WTC11 (cell line): ENCODE measurements around the gene C2orf49. TPM values are rescaled to one million over a fixed set of nuclear protein-coding genes. Genes with fewer than 3 reads are reported as not detected.

Source experiments
- ATAC-seq: fragments of 200-7000 bp; cut with Tn5 transposase; 2 replicates; pipeline ENCODE4 v1.10.0; 2021; ENCODE audit warnings: mild to moderate bottlenecking, moderate library complexity
- CTCF ChIA-PET: fragments of 300-600 bp; sonication (Branson Sonifier 250); formaldehyde crosslinking; loops from one replicate; lab custom pipeline; 2021; ENCODE audit warnings: antibody characterized with exemption; lab: Charles Lee
- POLR2A ChIA-PET: fragments of 350-600 bp; sonication (Branson Sonifier 250); formaldehyde crosslinking; loops from one replicate; lab custom pipeline; 2021; ENCODE audit warnings: antibody characterized with exemption; lab: Charles Lee
- DNase-seq: peaks from one replicate; pipeline ENCODE4 v3.0.0; 2021; ENCODE audit warnings: low spot score
- H3K27ac Mint-ChIP-seq: 2 replicates; pipeline ENCODE4 v1.8.0; 2021; ENCODE audit warnings: mixed read lengths
- H3K27me3 Mint-ChIP-seq: 2 replicates; pipeline ENCODE4 v1.8.0; 2021; ENCODE audit warnings: low read depth, mild to moderate bottlenecking, moderate library complexity, mixed read lengths
- H3K36me3 Mint-ChIP-seq: 2 replicates; pipeline ENCODE4 v1.8.0; 2021; ENCODE audit warnings: mixed read lengths
- H3K4me1 Mint-ChIP-seq: 2 replicates; pipeline ENCODE4 v1.8.0; 2022; ENCODE audit warnings: mixed read lengths
- H3K4me3 Mint-ChIP-seq: 2 replicates; pipeline ENCODE4 v1.8.0; 2021; ENCODE audit warnings: mild to moderate bottlenecking, moderate library complexity, mixed read lengths
- H3K9me3 Mint-ChIP-seq: 2 replicates; pipeline ENCODE4 v1.8.0; 2021; ENCODE audit warnings: mixed read lengths
- ARID4B ChIP-seq: sonication (generic); formaldehyde crosslinking; IDR thresholded peaks from 2 replicates; pipeline ENCODE4 v1.8.0; 2023; ENCODE audit warnings: missing genetic modification reagents, mild to moderate bottlenecking, borderline replicate concordance
- ATF2 ChIP-seq: sonication (generic); formaldehyde crosslinking; IDR thresholded peaks from 2 replicates; pipeline ENCODE4 v1.8.1; 2022; ENCODE audit warnings: low read depth, missing genetic modification reagents, borderline replicate concordance
- ETV6 ChIP-seq: sonication (generic); formaldehyde crosslinking; IDR thresholded peaks from 2 replicates; pipeline ENCODE4 v1.8.1; 2022; ENCODE audit warnings: mild to moderate bottlenecking, missing genetic modification reagents
- FOXP1 ChIP-seq: sonication (generic); formaldehyde crosslinking; IDR thresholded peaks from 2 replicates; pipeline ENCODE4 v1.8.0; 2022; ENCODE audit warnings: missing genetic modification reagents, mild to moderate bottlenecking, moderate library complexity, borderline replicate concordance
- FOXP4 ChIP-seq: sonication (generic); formaldehyde crosslinking; IDR thresholded peaks from 2 replicates; pipeline ENCODE4 v1.8.0; 2022; ENCODE audit warnings: mild to moderate bottlenecking, missing genetic modification reagents
- GTF2I ChIP-seq: fragments of 250-450 bp; sonication (Bioruptor Pico); conservative IDR thresholded peaks from 2 replicates; pipeline ENCODE4 v1.4.0; 2021; ENCODE audit warnings: mild to moderate bottlenecking
- HMGXB4 ChIP-seq: sonication (generic); formaldehyde crosslinking; IDR thresholded peaks from 2 replicates; pipeline ENCODE4 v1.8.1; 2023; ENCODE audit warnings: mild to moderate bottlenecking, moderate library complexity, missing genetic modification reagents
- IRF1 ChIP-seq: sonication (generic); formaldehyde crosslinking; IDR thresholded peaks from 2 replicates; pipeline ENCODE4 v1.8.0; 2023; ENCODE audit warnings: missing genetic modification reagents
- IRF2 ChIP-seq: sonication (generic); formaldehyde crosslinking; IDR thresholded peaks from 2 replicates; pipeline ENCODE4 v1.8.0; 2022; ENCODE audit warnings: low read depth, missing genetic modification reagents, borderline replicate concordance
- MYBL2 ChIP-seq: sonication (generic); formaldehyde crosslinking; IDR thresholded peaks from 2 replicates; pipeline ENCODE4 v1.8.1; 2023; ENCODE audit warnings: mild to moderate bottlenecking, moderate library complexity, missing genetic modification reagents
- NFATC4 ChIP-seq: fragments of 250-450 bp; sonication (Bioruptor Pico); IDR thresholded peaks from 2 replicates; pipeline ENCODE4 v1.9.0; 2021; ENCODE audit warnings: mild to moderate bottlenecking
- NFE2L1 ChIP-seq: sonication (generic); formaldehyde crosslinking; IDR thresholded peaks from 2 replicates; pipeline ENCODE4 v1.8.1; 2023; ENCODE audit warnings: missing genetic modification reagents
- SP1 ChIP-seq: sonication (generic); formaldehyde crosslinking; conservative IDR thresholded peaks from 2 replicates; pipeline ENCODE4 v1.8.1; 2022; ENCODE audit warnings: missing genetic modification reagents
- ZBTB43 ChIP-seq: sonication (generic); formaldehyde crosslinking; IDR thresholded peaks from 2 replicates; pipeline ENCODE4 v1.8.1; 2023; ENCODE audit warnings: mild to moderate bottlenecking, missing genetic modification reagents
- ZNF121 ChIP-seq: sonication (generic); formaldehyde crosslinking; IDR thresholded peaks from 2 replicates; pipeline ENCODE4 v1.8.0; 2023; ENCODE audit warnings: missing genetic modification reagents
- ZNF219 ChIP-seq: sonication (generic); formaldehyde crosslinking; IDR thresholded peaks from 2 replicates; pipeline ENCODE4 v1.8.0; 2023; ENCODE audit warnings: missing genetic modification reagents, mild to moderate bottlenecking, borderline replicate concordance
- ZNF317 ChIP-seq: sonication (generic); formaldehyde crosslinking; IDR thresholded peaks from 2 replicates; pipeline ENCODE4 v1.8.1; 2023; ENCODE audit warnings: low read depth, mild to moderate bottlenecking, moderate library complexity, missing genetic modification reagents, borderline replicate concordance
- ZNF396 ChIP-seq: fragments of 250-450 bp; sonication (Bioruptor Pico); IDR thresholded peaks from 2 replicates; pipeline ENCODE4 v1.8.0; 2021; ENCODE audit warnings: mild to moderate bottlenecking, moderate library complexity, borderline replicate concordance
- ZNF425 ChIP-seq: fragments of 250-450 bp; sonication (Bioruptor Pico); conservative IDR thresholded peaks from 2 replicates; pipeline ENCODE4 v1.9.0; 2021; ENCODE audit warnings: mild to moderate bottlenecking
- ZNF512 ChIP-seq: sonication (generic); formaldehyde crosslinking; IDR thresholded peaks from 2 replicates; pipeline ENCODE4 v1.8.1; 2022; ENCODE audit warnings: missing genetic modification reagents, borderline replicate concordance
- total RNA-seq: library from RNA; stranded (reverse); gene quantifications from 3 replicates; pipeline ENCODE4 v1.2.3, GENCODE V29; 2021

The C2orf49 gene
- total RNA-seq, 1 experiment from 2014 or later: 15.9 TPM

GRCh38 chr2:105373344-105373781 lies 36.0 kb downstream of the C2orf49 start:
- Mint-ChIP-seq H3K27ac (no peak overlapping the region), H3K27me3 (no peaks in the 10 kb centered on the region), H3K4me3 (no peak overlapping the region), H3K36me3 (peaks cover 10% of the 10 kb centered on the region), H3K4me1 (peaks cover 2% of the 10 kb centered on the region; the same call in 1 of the 2 replicates), H3K9me3 (no peaks in the 10 kb centered on the region)
- TF ChIP-seq ETV6 (CRISPR knock-in tag): no peak
- no peak for TF ChIP-seq ZNF121 (CRISPR knock-in tag)
- no peak for TF ChIP-seq FOXP4 (CRISPR knock-in tag)
- no peak for TF ChIP-seq ZNF317 (CRISPR knock-in tag)
- TF ChIP-seq ATF2 (CRISPR knock-in tag): no peak
- TF ChIP-seq HMGXB4 (CRISPR knock-in tag): no peak
- TF ChIP-seq ZNF512: no peak
- no peak for TF ChIP-seq NFE2L1 (CRISPR knock-in tag)
- no peak for TF ChIP-seq GTF2I (CRISPR knock-in tag)
- no peak for TF ChIP-seq IRF2 (CRISPR knock-in tag)
- no peak for TF ChIP-seq IRF1 (CRISPR knock-in tag)
- TF ChIP-seq ZBTB43 (CRISPR knock-in tag): no peak
- no peak for TF ChIP-seq NFATC4 (CRISPR knock-in tag)
- no peak for TF ChIP-seq MYBL2
- ATAC-seq (no peak), DNase-seq (no peak)
- POLR2A ChIA-PET: no interaction called here
- CTCF ChIA-PET: no interaction called here

- DNase-seq: no peak
- Mint-ChIP-seq H3K27me3 (no peaks in the 10 kb centered on the region), H3K4me1 (peaks cover 2% of the 10 kb centered on the region; the same call in 1 of the 2 replicates), H3K27ac (no peak overlapping the region), H3K4me3 (no peak overlapping the region), H3K36me3 (peaks cover 10% of the 10 kb centered on the region), H3K9me3 (no peaks in the 10 kb centered on the region)
- ATAC-seq: no peak
- POLR2A ChIA-PET: no interaction called here
- CTCF ChIA-PET: no interaction called here
- no peak for TF ChIP-seq ZNF219 (CRISPR knock-in tag)
- TF ChIP-seq FOXP1: no peak
- TF ChIP-seq ARID4B (CRISPR knock-in tag): no peak
- TF ChIP-seq ZNF396 (CRISPR knock-in tag): no peak
- no peak for TF ChIP-seq NFE2L1 (CRISPR knock-in tag)
- no peak for TF ChIP-seq SP1 (CRISPR knock-in tag)
- TF ChIP-seq ZNF425: no peak
Observed at GRCh38 chr2:105373895-105374401, 36.6 kb downstream of the C2orf49 start.
